Smooth muscle cell of the brain vasculature (primary cell): ENCODE results near the gene AIDA.
"Not testable (repeated sequence)": the region's sequence is repeated elsewhere in the genome, so short reads cannot be mapped to it uniquely, and the experiment has no call there.

Experiments
- DNase-seq: peaks from one replicate; pipeline ENCODE4 v3.0.0-alpha.2; 2012; ENCODE audit warnings: low read depth, low spot score

The AIDA gene

DNA sequence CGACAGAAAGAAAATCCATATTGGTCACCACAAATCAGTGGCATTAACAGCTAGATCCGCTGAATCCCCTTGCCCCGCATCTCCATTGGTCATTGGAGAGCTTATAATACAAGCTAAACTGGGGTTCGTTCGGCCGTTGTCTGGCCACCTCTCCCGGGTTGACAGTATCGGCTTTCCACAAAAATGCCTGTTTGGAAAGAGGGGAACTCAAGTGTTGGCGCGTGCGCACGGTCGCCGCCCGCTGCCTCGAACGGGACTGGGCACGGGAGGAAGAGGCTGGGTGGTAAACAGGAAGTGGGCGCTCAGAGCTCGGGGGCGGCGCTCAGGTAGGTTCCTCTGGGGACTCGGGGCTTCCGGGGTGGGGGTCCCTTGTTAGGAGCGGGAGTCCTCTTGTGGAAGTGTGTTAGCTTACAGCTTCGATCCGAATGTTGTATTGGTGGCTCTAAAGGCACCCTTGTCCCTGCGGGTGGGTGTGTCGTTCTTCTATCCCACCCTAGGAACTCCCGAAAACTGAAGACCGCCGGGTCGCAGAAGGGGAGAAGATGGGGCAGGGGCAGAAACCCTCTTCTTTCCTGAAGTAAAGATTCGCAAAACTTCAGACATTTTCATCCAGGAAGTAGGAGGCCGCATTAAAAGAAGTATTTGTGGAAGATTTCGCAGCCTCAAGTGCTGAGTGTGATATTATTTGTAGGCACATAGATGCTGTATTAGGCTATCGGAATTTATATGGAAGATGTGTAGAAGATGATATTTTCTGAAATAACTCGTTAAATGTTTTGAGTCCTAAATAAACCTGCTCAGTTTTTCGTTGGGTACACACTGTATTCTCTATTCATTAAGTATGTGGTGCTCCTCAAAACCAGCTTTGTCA is 1.0 kb upstream of the AIDA start:
- peak; percentile 89 for DNase-seq

DNA sequence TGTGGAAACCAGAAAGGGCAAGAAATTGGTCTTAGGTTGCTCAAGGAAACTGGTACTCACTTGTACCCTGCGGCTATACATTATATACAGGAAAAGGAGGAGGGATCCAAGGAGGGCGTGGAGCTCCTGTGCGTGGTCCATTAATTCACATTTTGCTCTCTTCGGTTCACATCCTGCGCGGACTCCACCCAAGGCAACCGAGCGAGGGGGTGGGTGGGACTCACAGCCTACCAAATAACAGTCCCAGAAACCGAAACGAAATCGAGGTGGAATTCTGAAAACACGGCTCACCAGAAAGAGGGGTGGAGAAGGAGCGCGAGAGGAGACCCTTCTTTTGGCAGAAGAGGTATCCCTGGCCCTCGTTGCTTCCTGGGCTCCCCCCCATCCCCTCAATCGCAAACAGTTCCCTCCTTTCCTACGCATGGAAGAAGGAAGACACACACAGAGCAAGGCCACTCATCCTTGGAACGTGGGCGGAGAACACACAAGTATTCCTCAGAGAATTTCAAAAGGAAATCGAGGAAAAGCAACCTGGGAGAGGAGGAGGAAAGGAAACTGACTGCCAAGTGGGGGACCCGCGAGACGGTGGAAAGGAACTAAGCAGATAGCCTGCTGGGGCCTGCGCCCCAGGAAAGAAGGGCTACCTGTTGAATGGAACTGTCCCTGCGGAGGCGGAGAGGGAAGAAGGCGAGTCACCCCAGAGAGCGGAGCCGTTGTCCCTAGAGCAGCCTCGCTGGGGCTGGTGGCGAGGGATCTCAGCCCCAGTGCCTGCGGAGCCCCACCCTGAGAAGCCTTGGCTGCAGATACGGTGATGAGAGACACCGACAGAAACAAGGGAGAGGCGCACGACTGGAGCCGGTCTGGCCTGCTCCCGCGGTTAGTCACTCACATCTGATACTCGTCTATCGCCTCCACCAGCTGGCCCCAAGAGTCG is 705 bp downstream of the AIDA start:
- no peak for DNase-seq

DNA sequence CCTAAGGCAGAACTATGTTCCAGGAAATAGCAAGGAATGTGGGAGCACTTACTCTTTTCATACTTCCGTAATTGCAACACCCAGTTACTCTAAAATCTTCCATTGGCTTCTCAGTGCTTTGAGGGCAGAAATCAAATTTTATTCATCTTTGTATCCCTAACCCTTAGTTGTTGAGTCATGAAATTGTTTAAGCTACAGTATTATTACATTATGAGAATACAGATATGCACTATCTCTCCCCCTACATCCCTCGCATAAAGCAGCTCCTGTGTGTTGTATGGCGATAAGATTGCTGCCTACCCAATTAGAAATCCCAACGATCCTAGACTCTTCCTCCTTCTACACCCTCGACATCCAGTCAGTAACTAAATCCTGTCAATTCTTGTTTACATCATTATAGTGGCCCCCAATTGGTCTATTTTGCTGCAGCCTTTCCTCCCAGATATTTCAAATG is 2.6 kb downstream of the AIDA start:
- DNase-seq, result no peak

DNA sequence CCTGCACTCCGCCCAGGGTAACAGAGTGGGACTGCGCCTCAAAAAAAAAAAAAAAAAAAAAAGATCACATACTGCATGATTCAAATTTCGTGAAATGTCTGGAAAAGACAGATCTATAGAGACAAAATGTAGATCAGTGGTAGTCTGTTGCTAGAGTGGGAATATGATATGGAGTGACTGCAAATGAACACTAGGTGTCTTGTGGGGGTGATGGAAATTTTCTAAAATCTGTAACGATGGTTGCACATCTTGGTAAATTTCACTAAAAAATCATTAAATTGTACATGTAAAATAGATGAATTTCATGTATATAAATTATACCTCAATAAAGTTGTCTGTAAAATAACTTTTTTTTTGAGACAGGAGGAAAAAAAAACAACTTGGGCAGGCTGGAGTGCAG is 5.5 kb downstream of the AIDA start:
- DNase-seq, result no peak

DNA sequence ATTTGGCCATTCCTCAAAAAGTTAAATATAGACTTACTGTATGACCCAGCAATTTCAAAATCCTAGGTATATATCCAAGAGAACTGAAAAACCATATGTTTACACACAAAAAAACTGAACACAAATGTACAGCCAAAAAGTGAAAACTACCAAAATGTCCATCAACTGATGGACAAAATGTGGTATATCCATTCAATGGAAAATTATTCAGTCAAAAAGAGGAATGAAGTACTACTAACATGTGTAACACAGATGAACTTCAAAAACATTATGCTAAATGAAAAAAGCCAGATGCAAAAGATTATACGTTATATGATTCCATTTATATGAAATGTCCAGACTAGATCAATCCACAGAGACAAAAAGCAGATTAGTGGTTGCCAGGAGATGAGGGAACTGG is 8.0 kb downstream of the AIDA start:
- no peak for DNase-seq

DNA sequence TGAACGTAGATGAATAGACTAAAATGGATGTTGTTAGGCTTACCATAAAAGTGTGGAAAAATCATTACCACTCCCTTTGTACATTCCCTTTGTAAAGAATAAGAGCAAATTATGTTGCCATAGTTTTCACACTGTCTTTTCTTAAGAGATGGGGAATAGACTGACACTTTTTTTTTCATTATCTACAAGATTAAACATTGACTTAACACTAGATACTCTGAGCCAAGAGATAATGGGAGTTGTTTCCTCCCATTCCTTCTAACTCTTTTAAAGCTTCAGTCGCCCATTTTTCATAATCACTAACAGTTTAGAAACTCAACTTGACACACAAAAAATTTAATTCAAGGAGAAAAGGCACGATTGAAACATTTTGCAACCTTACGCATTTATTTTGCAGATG is 10.1 kb downstream of the AIDA start:
- DNase-seq, result no peak

DNA sequence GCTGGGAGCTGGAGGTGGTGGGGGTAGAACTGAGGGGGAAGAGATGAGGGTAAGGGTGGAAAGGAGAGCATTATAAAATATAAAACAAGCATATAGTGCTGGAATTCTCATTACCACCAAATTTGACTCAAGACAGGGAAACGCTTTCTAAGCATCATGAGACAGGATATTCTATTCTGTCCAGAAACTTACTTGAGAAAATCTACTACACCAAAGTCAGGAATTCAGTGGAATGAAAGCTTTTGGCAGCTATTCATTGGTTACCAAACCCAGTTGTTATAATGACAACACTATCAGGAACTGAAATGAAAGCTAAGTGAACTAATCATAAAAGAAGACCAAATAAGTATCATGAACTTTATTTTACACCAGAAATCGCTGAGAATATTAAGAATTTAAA is 14.5 kb downstream of the AIDA start:
- no peak for DNase-seq

DNA sequence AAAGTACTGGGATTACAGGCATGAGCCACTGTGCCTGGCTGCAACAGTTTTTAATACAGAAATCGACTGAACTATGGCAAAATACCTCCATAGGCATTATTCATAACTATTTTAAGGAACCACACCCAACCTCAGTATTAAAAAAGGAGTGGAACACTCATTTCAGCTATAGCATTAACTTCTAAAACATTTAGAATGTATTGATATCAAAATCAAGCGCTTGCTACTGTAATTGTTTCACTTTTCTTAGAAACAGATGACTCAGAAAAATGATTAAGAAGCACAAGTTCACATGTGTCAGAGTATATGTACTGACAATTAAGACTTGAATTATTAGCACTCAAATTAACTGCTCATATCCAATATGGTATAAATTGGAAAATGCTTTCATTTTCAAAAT is 15.1 kb downstream of the AIDA start:
- DNase-seq, result no peak

DNA sequence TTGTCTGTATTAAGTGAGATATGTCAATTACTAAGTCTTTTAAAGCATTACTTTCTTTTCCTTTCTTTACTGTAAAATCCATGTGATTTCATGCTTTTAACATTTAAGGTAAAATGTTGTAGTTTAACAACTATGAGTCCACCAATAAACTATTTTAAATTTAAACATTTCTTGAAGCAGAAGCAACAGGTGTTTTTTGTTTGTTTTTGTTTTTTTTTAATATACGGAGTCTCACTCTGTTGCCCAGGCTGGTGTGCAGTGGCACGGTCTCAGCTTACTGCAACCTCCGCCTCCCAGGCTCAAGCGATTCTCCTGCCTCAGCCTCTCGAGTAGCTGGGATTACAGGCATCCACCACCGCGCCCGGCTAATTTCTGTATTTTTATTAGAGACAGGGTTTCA is 15.6 kb downstream of the AIDA start:
- DNase-seq, result no peak

DNA sequence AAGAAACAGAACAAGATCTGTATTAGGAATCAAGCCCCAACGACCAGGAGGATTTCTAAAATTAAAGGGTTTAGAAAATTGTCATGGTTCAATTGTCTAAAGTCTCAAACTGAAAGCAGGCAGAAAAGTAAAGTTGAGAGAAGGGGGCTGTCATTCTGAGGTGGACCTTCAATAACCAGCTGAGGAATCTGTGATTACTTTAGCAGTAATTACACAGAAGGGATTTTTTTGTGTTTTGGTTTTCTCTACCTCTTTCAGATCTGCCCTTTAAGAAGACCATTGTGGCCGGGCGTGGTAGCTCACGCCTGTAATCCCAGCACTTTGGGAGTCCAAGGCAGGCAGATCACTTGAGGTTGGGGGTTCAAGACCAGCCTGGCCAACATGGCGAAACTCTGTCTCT is 17.4 kb downstream of the AIDA start:
- no peak for DNase-seq

DNA sequence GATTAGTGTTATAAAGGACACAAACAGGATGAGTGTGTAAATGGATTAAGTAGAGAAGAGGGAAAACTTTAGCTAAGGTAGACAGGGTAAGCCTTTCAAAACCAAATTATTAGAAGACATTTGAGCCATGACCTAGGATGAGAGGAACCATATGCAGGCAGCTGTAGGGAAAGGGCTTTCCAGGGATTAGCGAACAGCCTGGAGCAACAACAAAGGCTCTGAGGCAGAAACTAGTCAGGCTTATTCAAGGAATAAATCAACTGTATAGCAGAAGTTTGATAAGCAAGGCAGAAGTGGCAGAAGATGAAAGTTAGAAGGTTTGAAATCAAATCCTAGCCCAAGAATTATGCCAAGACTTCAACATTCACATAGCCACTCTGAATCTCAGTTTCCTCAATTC is 21.3 kb downstream of the AIDA start:
- no peak for DNase-seq

DNA sequence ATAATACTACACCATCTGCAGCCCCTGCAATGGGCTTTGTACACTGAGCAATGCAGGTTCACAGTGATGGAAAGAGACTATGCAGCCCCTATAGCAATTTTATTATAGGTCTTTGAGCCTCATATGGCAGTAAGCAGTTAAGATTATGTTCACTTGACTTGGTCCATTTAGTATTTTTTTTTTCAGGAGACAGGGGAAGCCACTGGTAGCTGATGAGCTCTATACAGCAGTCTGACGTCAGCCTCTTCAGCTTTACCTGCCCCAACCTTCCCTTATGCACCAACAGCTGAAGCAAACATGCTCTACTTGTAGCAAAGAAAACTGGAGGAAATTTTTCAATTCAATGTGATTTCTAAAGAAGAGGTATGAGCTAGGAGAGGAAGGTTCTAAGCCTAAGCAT is 32.2 kb downstream of the AIDA start:
- DNase-seq, result no peak

DNA sequence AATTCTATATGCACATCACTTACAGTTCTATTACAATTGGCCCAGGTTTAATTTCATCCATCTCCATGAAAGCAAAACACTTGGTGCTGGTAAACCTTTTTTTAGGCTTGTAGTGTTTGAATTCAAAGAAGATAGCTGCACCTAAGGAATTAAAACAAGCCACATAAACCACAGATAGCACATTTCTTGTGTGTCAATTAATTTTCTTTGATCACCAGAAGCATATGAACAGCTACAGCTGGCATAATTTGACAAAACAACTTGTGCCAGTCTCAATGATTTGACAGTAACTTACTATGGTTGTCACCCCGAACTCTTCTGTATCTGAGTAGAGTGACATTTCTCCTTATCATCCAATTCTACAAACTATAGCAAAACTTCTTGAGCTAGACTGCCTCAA is 42.2 kb downstream of the AIDA start:
- no peak for DNase-seq

DNA sequence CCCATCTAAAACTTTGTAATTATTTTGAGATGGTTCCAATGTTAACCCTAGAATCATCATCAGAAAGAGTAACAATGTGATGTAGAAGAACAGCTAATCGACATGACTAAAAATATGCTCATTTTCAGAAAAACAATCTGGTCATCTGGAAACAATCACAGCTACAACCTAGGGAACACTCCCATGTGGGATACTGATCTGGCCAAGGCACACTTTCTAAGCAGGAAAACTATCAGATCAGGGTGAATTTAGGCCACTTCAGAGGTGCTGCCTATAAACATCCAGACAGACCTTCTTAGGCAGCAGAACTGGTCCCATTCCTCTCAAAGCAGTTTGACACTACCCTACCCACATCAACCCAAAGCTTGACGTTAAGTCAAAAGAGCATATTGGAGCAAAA is 43.2 kb downstream of the AIDA start:
- DNase-seq, result not testable (repeated sequence)

DNA sequence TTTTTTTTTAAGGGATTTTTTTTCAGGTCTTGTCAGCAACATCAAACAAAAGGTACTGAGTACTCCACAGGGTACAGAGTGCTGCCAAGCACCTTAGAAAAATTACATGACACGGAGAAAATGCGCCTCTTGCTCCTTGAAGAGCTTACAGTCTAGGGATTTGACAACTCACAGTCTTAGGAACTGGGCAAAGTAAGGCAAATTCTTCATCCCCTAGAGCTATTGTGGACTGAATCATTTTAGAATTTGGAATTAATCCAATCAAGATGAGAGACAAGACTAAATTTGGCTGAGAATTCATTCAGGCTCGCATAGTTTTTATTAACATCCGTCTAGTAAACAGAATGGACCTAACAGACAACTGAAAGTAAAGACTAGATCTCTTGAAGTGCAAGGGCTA is 44.1 kb downstream of the AIDA start:
- DNase-seq, result not testable (repeated sequence)

DNA sequence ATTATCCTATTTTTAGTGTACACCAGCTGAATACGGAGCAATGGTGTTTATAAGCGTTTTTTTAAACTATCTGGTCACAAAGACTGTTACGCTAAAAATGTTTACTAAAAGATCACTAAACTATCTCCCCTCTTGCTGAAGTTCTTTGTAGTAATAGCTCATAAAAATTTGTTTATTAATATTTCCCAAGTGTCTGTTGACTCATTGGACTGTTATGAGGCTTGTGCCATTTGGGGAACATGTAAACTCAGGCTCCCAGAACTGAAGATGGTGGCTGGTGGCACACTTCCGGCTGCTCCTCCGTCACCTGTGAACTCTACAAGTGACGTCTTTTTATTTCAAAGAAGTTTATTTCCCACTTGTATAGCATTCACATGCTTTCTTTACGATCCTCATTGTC is 46.3 kb downstream of the AIDA start:
- no peak for DNase-seq

DNA sequence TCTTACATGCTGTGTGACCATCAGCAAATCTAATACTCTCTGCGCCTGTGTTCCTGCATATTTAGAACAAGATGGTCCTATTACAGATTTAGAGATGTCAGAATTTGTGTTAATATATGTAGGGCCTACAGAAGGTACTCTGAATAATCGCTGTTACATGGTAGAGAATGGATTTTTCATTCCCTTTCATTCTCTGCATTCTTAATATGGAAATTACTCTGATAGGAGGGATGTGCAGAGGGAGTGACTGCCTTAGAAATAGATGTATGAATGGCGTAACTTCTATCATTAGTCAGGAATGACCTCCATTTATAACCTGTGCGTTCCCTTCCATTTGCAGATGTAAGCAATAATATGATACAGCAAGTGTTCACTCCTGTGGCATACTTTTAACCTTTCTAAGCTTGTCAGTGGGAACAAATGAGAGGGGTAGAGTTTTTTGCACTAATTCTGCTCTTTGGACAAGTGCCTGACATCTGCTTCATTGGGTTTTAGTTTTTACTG is 48.8 kb downstream of the AIDA start:
- no peak for DNase-seq

DNA sequence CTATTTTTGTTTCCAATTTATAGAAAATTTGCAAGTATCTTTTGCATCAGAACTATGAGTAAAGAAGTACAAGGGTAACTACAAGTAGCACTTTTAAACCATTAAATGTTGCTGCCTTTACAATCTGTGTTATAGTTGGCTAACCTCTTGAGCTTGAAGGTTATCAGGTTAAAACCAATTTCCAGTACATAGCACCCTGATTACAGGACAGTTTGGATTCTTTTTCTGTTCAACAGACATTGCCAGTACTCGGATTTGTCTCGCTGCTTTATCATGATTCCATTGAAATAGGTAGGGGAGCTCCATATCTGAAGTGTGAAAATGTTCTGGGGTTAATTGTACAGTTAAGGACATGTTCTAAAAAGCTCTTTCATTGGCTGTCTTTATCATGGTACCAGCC is 54.4 kb downstream of the AIDA start:
- no peak for DNase-seq

DNA sequence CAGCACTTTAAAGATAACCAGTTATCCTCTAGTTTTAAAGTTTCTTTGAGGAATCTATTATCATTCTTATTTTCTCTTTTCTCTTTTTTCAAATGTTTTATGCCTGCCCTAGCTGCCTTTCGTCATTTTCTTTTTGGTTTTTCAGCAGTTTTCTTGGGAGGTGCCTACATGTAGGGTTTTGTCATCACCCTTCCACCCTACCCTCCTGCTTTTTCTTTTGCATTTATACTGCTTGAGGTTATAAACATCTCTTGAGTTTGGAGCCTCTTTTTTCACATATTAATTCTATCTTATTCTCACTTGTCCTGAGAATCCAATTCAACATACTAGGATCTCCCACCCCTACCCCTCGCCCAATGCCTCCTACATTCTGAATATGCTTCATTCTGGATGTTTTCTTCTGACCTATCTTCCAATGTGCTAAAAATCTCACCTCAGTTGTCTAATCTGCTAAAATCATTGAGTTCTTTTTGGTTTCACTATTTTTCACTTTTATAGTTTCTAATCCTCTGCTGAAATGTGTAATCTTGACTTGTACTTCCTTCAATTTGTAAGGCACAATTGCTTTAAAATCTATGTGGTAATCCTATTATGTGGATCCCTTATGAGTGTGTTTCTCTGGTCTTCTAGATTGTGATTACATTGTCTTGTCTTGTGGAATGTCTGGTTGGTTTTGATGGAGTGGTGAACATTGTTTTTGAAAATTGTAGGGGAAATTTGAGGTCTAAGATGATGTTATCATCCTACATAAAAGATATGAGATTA is 55.7 kb downstream of the AIDA start:
- DNase-seq, result no peak

DNA sequence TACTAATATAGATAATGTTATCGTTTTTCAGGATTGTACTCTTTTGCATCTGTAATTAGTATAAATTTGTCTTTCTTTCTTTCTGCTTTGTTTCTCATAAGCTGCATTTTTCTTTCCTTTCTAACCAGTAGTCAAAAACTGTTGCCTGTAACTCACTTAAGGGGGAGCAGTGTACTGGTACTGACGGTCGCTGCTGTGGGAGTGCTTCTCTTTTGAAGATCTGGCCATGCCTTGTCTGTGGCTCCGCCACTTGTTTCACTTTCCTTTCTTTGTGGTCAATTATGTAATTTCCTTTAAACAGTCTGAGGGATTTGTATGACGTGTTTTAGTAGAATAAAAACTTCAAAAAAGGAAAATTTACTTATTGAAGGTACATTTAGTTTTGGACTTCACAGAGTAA is 57.4 kb downstream of the AIDA start:
- DNase-seq, result no peak

DNA sequence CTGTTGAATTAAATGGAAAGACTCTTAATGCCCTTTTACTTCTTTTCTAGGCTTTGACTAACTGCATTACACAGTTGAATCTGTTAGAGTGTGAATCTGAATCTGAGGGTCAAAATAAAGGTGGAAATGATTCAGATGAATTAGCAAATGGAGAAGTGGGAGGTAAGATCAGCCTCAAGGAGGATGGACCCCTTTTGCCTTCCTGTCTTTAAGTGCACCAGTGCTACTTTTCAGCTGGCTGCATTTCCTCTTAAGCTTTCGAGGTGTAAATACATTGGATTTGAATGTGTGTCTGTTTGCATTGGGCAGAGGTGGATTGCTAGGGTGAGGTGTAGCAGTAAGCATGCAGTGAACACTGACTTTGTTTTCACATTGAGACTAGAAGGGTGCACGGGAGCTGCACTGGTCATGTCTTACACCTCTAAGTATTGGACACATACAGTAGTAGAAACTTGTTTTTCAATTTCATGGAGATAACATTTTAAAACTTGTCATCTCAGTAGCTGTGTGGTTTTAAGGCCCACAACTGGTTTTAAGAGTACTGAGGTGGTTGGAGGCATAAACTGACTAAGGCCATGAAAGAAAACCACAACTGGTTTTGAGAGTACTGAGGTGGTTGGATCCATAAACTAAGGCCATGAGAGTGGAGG is 59.0 kb downstream of the AIDA start:
- DNase-seq, result no peak
